AG10803 (cell line): ENCODE results near the gene RAD51B.

ENCODE experiments used
- DNase-seq: peaks from one replicate; pipeline ENCODE4 v3.0.0; 2010; ENCODE audit warnings: low read depth
- H3K4me3 ChIP-seq: 2 replicates; pipeline ENCODE4 v1.5.1; 2011; ENCODE audit warnings: mild to moderate bottlenecking, low read length, control low read depth
- CTCF ChIP-seq: conservative IDR thresholded peaks from 2 replicates; pipeline ENCODE4 v1.5.1; 2011; ENCODE audit warnings: mild to moderate bottlenecking, low read length, control low read depth, inconsistent platforms

RAD51B gene

GRCh38 chr14:68564191-68564825 lies 744.7 kb downstream of the RAD51B start:
- no peak for TF ChIP-seq CTCF
- no peak overlapping the region for H3K4me3 ChIP-seq
- DNase-seq, result no peak

- peak; percentile 48 for DNase-seq
- no peak overlapping the region for H3K4me3 ChIP-seq
- TF ChIP-seq CTCF, result no peak
Measured at GRCh38 chr14:68564826-68565759, 745.5 kb downstream of the RAD51B start.

GRCh38 chr14:68566075-68566474 lies 746.5 kb downstream of the RAD51B start:
- TF ChIP-seq CTCF, result no peak
- no peak for DNase-seq
- H3K4me3 ChIP-seq, result no peak overlapping the region

GRCh38 chr14:68568907-68569897 lies 749.6 kb downstream of the RAD51B start:
- no peak for DNase-seq
- TF ChIP-seq CTCF, result no peak
- no peak overlapping the region for H3K4me3 ChIP-seq

- no peak for TF ChIP-seq CTCF
- no peak for DNase-seq
- H3K4me3 ChIP-seq, result no peak overlapping the region
Measured at GRCh38 chr14:68569970-68570409, 750.4 kb downstream of the RAD51B start.

GRCh38 chr14:68571114-68571591 lies 751.6 kb downstream of the RAD51B start:
- no peak overlapping the region for H3K4me3 ChIP-seq
- no peak for TF ChIP-seq CTCF
- no peak for DNase-seq
